Ectodermal cell (in vitro differentiated cells): ENCODE results near the gene PPP6R1.

Source experiments
- H3K27ac ChIP-seq: 2 replicates; pipeline ENCODE4 v1.7.0; 2013; ENCODE audit warnings: mild to moderate bottlenecking, low read depth, low read length; ENCODE audit not compliant: insufficient read depth, poor library complexity, severe bottlenecking
- H3K27me3 ChIP-seq: 2 replicates; pipeline ENCODE4 v1.7.0; 2013; ENCODE audit warnings: mild to moderate bottlenecking, low read length; ENCODE audit not compliant: insufficient read depth, control insufficient read depth, poor library complexity, severe bottlenecking
- H3K36me3 ChIP-seq: one replicate; pipeline ENCODE4 v1.7.0; 2013; ENCODE audit warnings: low read length; ENCODE audit not compliant: control insufficient read depth, insufficient read depth
- H3K4me1 ChIP-seq: one replicate; pipeline ENCODE4 v1.7.0; 2013; ENCODE audit warnings: low read length; ENCODE audit not compliant: control insufficient read depth, insufficient read depth
- H3K4me3 ChIP-seq: 2 replicates; pipeline ENCODE4 v1.7.0; 2013; ENCODE audit warnings: low read depth, low read length, control low read depth; ENCODE audit not compliant: insufficient read depth
- H3K9me3 ChIP-seq: 2 replicates; pipeline ENCODE4 v1.7.0; 2013; ENCODE audit warnings: mild to moderate bottlenecking, low read length, moderate library complexity; ENCODE audit not compliant: control insufficient read depth
- WGBS, 2 experiments: methylation state at CpG; one replicate each; pipeline ENCODE4 v1.1.7; 2013; ENCODE audit warnings: missing lambda C conversion rate in 2 of 2; 5-methylcytosine and 5-hydroxymethylcytosine counted together

The PPP6R1 gene

GRCh38 chr19:55230329-55230728, 28.5 kb downstream of the PPP6R1 start:
- no peaks in the 10 kb centered on the region for H3K9me3 ChIP-seq
- peaks cover 8% of the 10 kb centered on the region for H3K36me3 ChIP-seq
- no peak overlapping the region for H3K27ac ChIP-seq
- no peak overlapping the region for H3K4me3 ChIP-seq
- no peaks in the 10 kb centered on the region for H3K27me3 ChIP-seq
- WGBS, 2 experiments: 88 to 90% methylated on average over 13 of the region's 13 CpGs
- no peaks in the 10 kb centered on the region for H3K4me1 ChIP-seq

GRCh38 chr19:55229789-55230182, 29.0 kb downstream of the PPP6R1 start:
- no peaks in the 10 kb centered on the region for H3K9me3 ChIP-seq
- no peaks in the 10 kb centered on the region for H3K4me1 ChIP-seq
- H3K27me3 ChIP-seq: no peaks in the 10 kb centered on the region
- H3K27ac ChIP-seq: no peak overlapping the region
- no peak overlapping the region for H3K4me3 ChIP-seq
- peaks cover 8% of the 10 kb centered on the region for H3K36me3 ChIP-seq
- WGBS, 2 experiments: 91 to 93% methylated on average over 17 of the region's 17 CpGs

GRCh38 chr19:55229145-55229788, 29.6 kb downstream of the PPP6R1 start:
- Histone ChIP-seq H3K9me3 (no peaks in the 10 kb centered on the region), H3K36me3 (peaks cover 8% of the 10 kb centered on the region), H3K27me3 (no peaks in the 10 kb centered on the region), H3K4me3 (no peak overlapping the region), H3K4me1 (no peaks in the 10 kb centered on the region), H3K27ac (no peak overlapping the region)
- WGBS, 2 experiments: 93 to 95% methylated on average over 18 of the region's 18 CpGs

- Histone ChIP-seq H3K27me3 (no peaks in the 10 kb centered on the region), H3K9me3 (no peaks in the 10 kb centered on the region), H3K4me3 (no peak within 1 kb of the TSS), H3K27ac (no peak within 1 kb of the TSS), H3K4me1 (no peaks in the 10 kb centered on the region), H3K36me3 (peaks cover 8% of the 10 kb centered on the region)
- WGBS, 2 experiments: 94 to 95% methylated on average over 12 of the region's 12 CpGs
These were observed 30.3 kb downstream of the PPP6R1 start, which contains the start of gene TMEM86B for GRCh38 chr19:55228403-55229031. TSS of gene TMEM86B (minus strand) at chr19:55228763. CDS start at chr19:55228741, 22 bp downstream.

- Histone ChIP-seq H3K27ac (no peak overlapping the region), H3K4me3 (no peak overlapping the region), H3K36me3 (peaks cover 8% of the 10 kb centered on the region), H3K27me3 (no peaks in the 10 kb centered on the region), H3K4me1 (no peaks in the 10 kb centered on the region), H3K9me3 (no peaks in the 10 kb centered on the region)
- 86% methylated on average over 17 of the region's 17 CpGs for WGBS, 2 experiments
These were observed 30.8 kb downstream of the PPP6R1 start for GRCh38 chr19:55228015-55228391.

GRCh38 chr19:55227241-55228014, 31.4 kb downstream of the PPP6R1 start:
- H3K27ac ChIP-seq: no peak overlapping the region
- peaks cover 8% of the 10 kb centered on the region for H3K36me3 ChIP-seq
- H3K4me3 ChIP-seq: no peak overlapping the region
- no peaks in the 10 kb centered on the region for H3K9me3 ChIP-seq
- H3K4me1 ChIP-seq: no peaks in the 10 kb centered on the region
- H3K27me3 ChIP-seq: no peaks in the 10 kb centered on the region
- WGBS, 2 experiments: 94 to 95% methylated on average over 25 of the region's 25 CpGs

GRCh38 chr19:55226788-55227187, 32.0 kb downstream of the PPP6R1 start:
- 88 to 90% methylated on average over 18 of the region's 18 CpGs for WGBS, 2 experiments
- no peak overlapping the region for H3K4me3 ChIP-seq
- no peaks in the 10 kb centered on the region for H3K27me3 ChIP-seq
- H3K36me3 ChIP-seq: peaks cover 7% of the 10 kb centered on the region
- H3K27ac ChIP-seq: no peak overlapping the region
- H3K9me3 ChIP-seq: no peaks in the 10 kb centered on the region
- H3K4me1 ChIP-seq: no peaks in the 10 kb centered on the region

- Histone ChIP-seq H3K4me3 (no peak overlapping the region), H3K27me3 (no peaks in the 10 kb centered on the region), H3K36me3 (peaks cover 2% of the 10 kb centered on the region), H3K9me3 (no peaks in the 10 kb centered on the region), H3K27ac (no peak overlapping the region), H3K4me1 (no peaks in the 10 kb centered on the region)
- 91 to 93% methylated on average over 9 of the region's 9 CpGs for whole genome bisulfite sequencing, 2 experiments
These were observed 32.5 kb downstream of the PPP6R1 start for GRCh38 chr19:55226273-55226672.

- WGBS, 2 experiments: 92 to 96% methylated on average over 5 to 7 of the region's 7 CpGs
- no peaks in the 10 kb centered on the region for H3K9me3 ChIP-seq
- no peaks in the 10 kb centered on the region for H3K27me3 ChIP-seq
- H3K4me1 ChIP-seq: no peaks in the 10 kb centered on the region
- no peak overlapping the region for H3K27ac ChIP-seq
- H3K36me3 ChIP-seq: no peaks in the 10 kb centered on the region
- H3K4me3 ChIP-seq: no peak overlapping the region
These were observed 33.3 kb downstream of the PPP6R1 start for GRCh38 chr19:55225415-55225958.
